GM10266 (cell line): ENCODE measurements around the gene SHISA9.

ENCODE experiments used
- DNase-seq: peaks from one replicate; pipeline ENCODE4 v3.0.0; 2012; ENCODE audit errors: extremely low spot score
- CTCF ChIP-seq: IDR thresholded peaks from 2 replicates; pipeline ENCODE4 v1.5.1; 2012; ENCODE audit warnings: mild to moderate bottlenecking, low read depth; ENCODE audit not compliant: control insufficient read depth, insufficient read depth; ENCODE audit errors: missing control alignments

SHISA9 gene

GRCh38 chr16:13068912-13069583 lies 167.7 kb downstream of the SHISA9 start:
- no peak for DNase-seq
- no peak for TF ChIP-seq CTCF

- TF ChIP-seq CTCF: no peak
- DNase-seq: no peak
Observed at GRCh38 chr16:13070268-13070667, 168.9 kb downstream of the SHISA9 start.

GRCh38 chr16:13076878-13077277 lies 175.5 kb downstream of the SHISA9 start:
- no peak for DNase-seq
- TF ChIP-seq CTCF: no peak

GRCh38 chr16:13077816-13078215 lies 176.4 kb downstream of the SHISA9 start:
- TF ChIP-seq CTCF: no peak
- no peak for DNase-seq

GRCh38 chr16:13080531-13080930 lies 179.1 kb downstream of the SHISA9 start:
- DNase-seq: no peak
- TF ChIP-seq CTCF: no peak

GRCh38 chr16:13081825-13082331 lies 180.5 kb downstream of the SHISA9 start:
- no peak for TF ChIP-seq CTCF
- no peak for DNase-seq

GRCh38 chr16:13083681-13084080 lies 182.3 kb downstream of the SHISA9 start:
- TF ChIP-seq CTCF: no peak
- DNase-seq: no peak
